Ishikawa (cell line): Measurements from ENCODE around the gene NUCB1.
A peak's percentile ranks its signal among the peaks of the same experiment; 100 is the strongest.

ENCODE experiments used
- CEBPB ChIP-seq: IDR thresholded peaks from 2 replicates; pipeline ENCODE4 v1.6.1; 2012
- CREB1 ChIP-seq: IDR thresholded peaks from 2 replicates; pipeline ENCODE4 v1.6.1; 2012; ENCODE audit warnings: low read depth
- EP300 ChIP-seq: IDR thresholded peaks from 2 replicates; pipeline ENCODE4 v1.6.1; 2012; ENCODE audit warnings: borderline replicate concordance
- FOXM1 ChIP-seq: IDR thresholded peaks from 2 replicates; pipeline ENCODE4 v1.6.1; 2012; ENCODE audit warnings: low read depth, borderline replicate concordance
- MAX ChIP-seq: IDR thresholded peaks from 2 replicates; pipeline ENCODE4 v1.6.1; 2012
- RAD21 ChIP-seq: IDR thresholded peaks from 2 replicates; pipeline ENCODE4 v1.6.1; 2012; ENCODE audit warnings: low read depth
- REST ChIP-seq: IDR thresholded peaks from 2 replicates; pipeline ENCODE4 v1.6.1; 2012; ENCODE audit warnings: low read depth, mild to moderate bottlenecking
- TAF1 ChIP-seq: IDR thresholded peaks from 2 replicates; pipeline ENCODE4 v1.6.1; 2012; ENCODE audit warnings: low read depth, mild to moderate bottlenecking
- TCF12 ChIP-seq: IDR thresholded peaks from 2 replicates; pipeline ENCODE4 v1.6.1; 2012; ENCODE audit warnings: low read depth
- TEAD4 ChIP-seq: IDR thresholded peaks from 2 replicates; pipeline ENCODE4 v1.6.1; 2012
- USF1 ChIP-seq: IDR thresholded peaks from 2 replicates; pipeline ENCODE4 v1.6.1; 2012
- YY1 ChIP-seq: IDR thresholded peaks from 2 replicates; pipeline ENCODE4 v1.6.1; 2012; ENCODE audit warnings: low read depth
- ZBTB7A ChIP-seq: IDR thresholded peaks from 2 replicates; pipeline ENCODE4 v1.6.1; 2012; ENCODE audit warnings: low read depth

- no peak; the same call in 1 of the 2 replicates for TF ChIP-seq YY1
- no peak for TF ChIP-seq FOXM1
- peak; percentile 46 for TF ChIP-seq MAX
- no peak for TF ChIP-seq REST
- TF ChIP-seq EP300 = no peak
- no peak for TF ChIP-seq TCF12
- no peak for TF ChIP-seq RAD21
- TF ChIP-seq ZBTB7A = no peak
- TF ChIP-seq CEBPB = no peak
- TF ChIP-seq CREB1 = no peak
- no peak for TF ChIP-seq TEAD4
- 0 out of 2 replicates have a peak, but pooled peaks have one; percentile 23 for TF ChIP-seq USF1
- TF ChIP-seq TAF1 = no peak
Measured at GRCh38 chr19:48965806-48966540, 65.9 kb downstream of the NUCB1 start.
